ENCODE measurements around the gene MDM2. TPM values are rescaled to one million over a fixed set of nuclear protein-coding genes. Genes with fewer than 3 reads are reported as not detected.

MDM2 gene
- total and polyA plus RNA-seq, 4 donors, result 24.9 to 155 (median 108) TPM

- no peak overlapping the region for H3K4me3 ChIP-seq
- TF ChIP-seq, protein P1, sequence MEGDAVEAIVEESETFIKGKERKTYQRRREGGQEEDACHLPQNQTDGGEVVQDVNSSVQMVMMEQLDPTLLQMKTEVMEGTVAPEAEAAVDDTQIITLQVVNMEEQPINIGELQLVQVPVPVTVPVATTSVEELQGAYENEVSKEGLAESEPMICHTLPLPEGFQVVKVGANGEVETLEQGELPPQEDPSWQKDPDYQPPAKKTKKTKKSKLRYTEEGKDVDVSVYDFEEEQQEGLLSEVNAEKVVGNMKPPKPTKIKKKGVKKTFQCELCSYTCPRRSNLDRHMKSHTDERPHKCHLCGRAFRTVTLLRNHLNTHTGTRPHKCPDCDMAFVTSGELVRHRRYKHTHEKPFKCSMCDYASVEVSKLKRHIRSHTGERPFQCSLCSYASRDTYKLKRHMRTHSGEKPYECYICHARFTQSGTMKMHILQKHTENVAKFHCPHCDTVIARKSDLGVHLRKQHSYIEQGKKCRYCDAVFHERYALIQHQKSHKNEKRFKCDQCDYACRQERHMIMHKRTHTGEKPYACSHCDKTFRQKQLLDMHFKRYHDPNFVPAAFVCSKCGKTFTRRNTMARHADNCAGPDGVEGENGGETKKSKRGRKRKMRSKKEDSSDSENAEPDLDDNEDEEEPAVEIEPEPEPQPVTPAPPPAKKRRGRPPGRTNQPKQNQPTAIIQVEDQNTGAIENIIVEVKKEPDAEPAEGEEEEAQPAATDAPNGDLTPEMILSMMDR (IDR thresholded peaks at IDR 0.05; ENCODE audit: control extremely low read depth, extremely low read depth), result no peak
- no peaks in the 10 kb centered on the region for H3K9me3 ChIP-seq (ENCODE audit: control insufficient read depth in 4 of 4, insufficient read depth in 3 of 4, low read length in 3 of 4)
- H3K27me3 ChIP-seq (ENCODE audit: control insufficient read depth in 3 of 3, insufficient read depth in 3 of 3, low read length in 2 of 3), result no peaks in the 10 kb centered on the region
- WGBS, 2 donors, result 88 to 91% methylated on average over 5 of the region's 5 CpGs
- no peaks in the 10 kb centered on the region for H3K4me1 ChIP-seq (ENCODE audit: control insufficient read depth in 5 of 5, insufficient read depth in 5 of 5, low read length in 5 of 5)
- ATAC-seq (ENCODE audit: insufficient read depth, low FRiP score), result no peak
- H3K36me3 ChIP-seq (ENCODE audit: control insufficient read depth in 4 of 4, insufficient read depth in 4 of 4, low read length in 4 of 4), result peaks cover 18 to 27% (median 23%) of the 10 kb centered on the region in 4 donors
- no peak overlapping the region for H3K9ac ChIP-seq (ENCODE audit: insufficient read depth in 1 of 2, low read length in 2 of 2)
- DNase-seq, result no peak
- H3K27ac ChIP-seq (ENCODE audit: low read depth in 1 of 2, low read length in 1 of 2), result no peak overlapping the region
Observed at GRCh38 chr12:68827895-68828671, 20.1 kb downstream of the MDM2 start.

DNA sequence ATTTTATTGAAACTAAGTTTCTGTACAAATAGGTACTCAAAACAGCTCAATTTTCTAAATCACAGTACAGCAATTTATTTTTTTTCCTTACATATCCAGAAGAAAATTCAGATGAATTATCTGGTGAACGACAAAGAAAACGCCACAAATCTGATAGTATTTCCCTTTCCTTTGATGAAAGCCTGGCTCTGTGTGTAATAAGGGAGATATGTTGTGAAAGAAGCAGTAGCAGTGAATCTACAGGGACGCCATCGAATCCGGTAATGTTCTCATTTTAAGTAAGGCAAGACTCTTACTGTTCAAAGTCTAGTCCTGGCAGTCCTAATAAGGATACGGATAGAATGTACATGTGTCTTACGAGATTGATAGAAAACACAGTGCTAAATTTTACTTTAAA, 20.7 kb downstream of the MDM2 start:
- H3K9ac ChIP-seq (ENCODE audit: insufficient read depth in 1 of 2, low read length in 2 of 2), result no peak overlapping the region
- ATAC-seq (ENCODE audit: insufficient read depth, low FRiP score) (no peak), DNase-seq (no peak)
- H3K27ac ChIP-seq (ENCODE audit: low read depth in 1 of 2, low read length in 1 of 2), result no peak overlapping the region
- 78 to 89% methylated on average over 7 of the region's 7 CpGs for WGBS, 2 donors
- H3K9me3 ChIP-seq (ENCODE audit: control insufficient read depth in 4 of 4, insufficient read depth in 3 of 4, low read length in 3 of 4), result no peaks in the 10 kb centered on the region
- H3K4me3 ChIP-seq, result no peak overlapping the region
- H3K36me3 ChIP-seq (ENCODE audit: control insufficient read depth in 4 of 4, insufficient read depth in 4 of 4, low read length in 4 of 4), result peaks cover 18 to 28% (median 23%) of the 10 kb centered on the region in 4 donors
- TF ChIP-seq, protein P1 (IDR thresholded peaks at IDR 0.05; ENCODE audit: control extremely low read depth, extremely low read depth), result no peak
- H3K27me3 ChIP-seq (ENCODE audit: control insufficient read depth in 3 of 3, insufficient read depth in 3 of 3, low read length in 2 of 3), result no peaks in the 10 kb centered on the region
- no peaks in the 10 kb centered on the region for H3K4me1 ChIP-seq (ENCODE audit: control insufficient read depth in 5 of 5, insufficient read depth in 5 of 5, low read length in 5 of 5)

- ATAC-seq (ENCODE audit: insufficient read depth, low FRiP score), result no peak
- Histone ChIP-seq H3K36me3 (ENCODE audit: control insufficient read depth in 4 of 4, insufficient read depth in 4 of 4, low read length in 4 of 4) (peaks cover 17 to 19% (median 18%) of the 10 kb centered on the region in 4 donors), H3K27me3 (ENCODE audit: control insufficient read depth in 3 of 3, insufficient read depth in 3 of 3, low read length in 2 of 3) (no peaks in the 10 kb centered on the region)
Observed at GRCh38 chr12:68831272-68831671, 23.3 kb downstream of the MDM2 start.

More at GRCh38 chr12:68831272-68831671, 23.3 kb downstream of the MDM2 start:
- no peaks in the 10 kb centered on the region for H3K4me1 ChIP-seq (ENCODE audit: control insufficient read depth in 5 of 5, insufficient read depth in 5 of 5, low read length in 5 of 5)
- DNase-seq, result no peak
- H3K9me3 ChIP-seq (ENCODE audit: control insufficient read depth in 4 of 4, insufficient read depth in 3 of 4, low read length in 3 of 4), result no peaks in the 10 kb centered on the region
- no peak overlapping the region for H3K27ac ChIP-seq (ENCODE audit: low read depth in 1 of 2, low read length in 1 of 2)
- no peak overlapping the region for H3K9ac ChIP-seq (ENCODE audit: insufficient read depth in 1 of 2, low read length in 2 of 2)
- TF ChIP-seq, protein P1 (IDR thresholded peaks at IDR 0.05; ENCODE audit: control extremely low read depth, extremely low read depth), result no peak
- H3K4me3 ChIP-seq, result no peak overlapping the region
- 88 to 91% methylated on average over 6 of the region's 6 CpGs for WGBS, 2 donors
